Measurements from ENCODE around the gene PRDM16.

PRDM16 gene

DNA sequence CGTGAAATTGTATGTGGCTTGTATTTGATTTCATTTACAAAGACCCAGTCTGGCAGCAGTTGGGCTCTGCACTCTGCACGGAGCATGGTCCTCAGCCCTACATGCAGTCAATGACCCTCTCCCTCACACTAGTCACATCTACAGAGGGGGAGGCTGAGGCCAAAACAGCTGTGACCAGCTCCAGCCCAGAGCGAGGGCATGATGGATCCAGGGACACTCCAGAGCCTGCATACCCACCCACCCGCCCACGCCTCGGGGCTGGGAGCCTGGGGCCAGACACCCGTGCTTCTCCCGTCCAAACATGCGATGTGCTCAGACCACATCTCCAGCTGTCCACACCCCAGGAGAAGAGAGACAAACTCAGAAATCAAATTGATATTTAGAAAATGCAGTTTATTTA is 14.0 kb upstream of the PRDM16 start:
- Histone ChIP-seq H3K4me3 (ENCODE audit: low read length) (no peak overlapping the region), H3K27ac (ENCODE audit: low read length) (no peak overlapping the region), H3K27me3 (ENCODE audit: control insufficient read depth, insufficient read depth, low read length) (no peaks in the 10 kb centered on the region), H3K9me3 (ENCODE audit: control insufficient read depth, insufficient read depth, low read length) (peaks cover 25% of the 10 kb centered on the region), H3K36me3 (ENCODE audit: control insufficient read depth, insufficient read depth, low read length) (no peaks in the 10 kb centered on the region), H3K4me1 (ENCODE audit: control insufficient read depth, insufficient read depth, low read length) (no peaks in the 10 kb centered on the region)
- WGBS (ENCODE audit: insufficient coverage, insufficient read length) = no CpG with 5 or more reads among the region's 9 CpGs
- DNase-seq (ENCODE audit: low read depth, low spot score) = no peak

DNA sequence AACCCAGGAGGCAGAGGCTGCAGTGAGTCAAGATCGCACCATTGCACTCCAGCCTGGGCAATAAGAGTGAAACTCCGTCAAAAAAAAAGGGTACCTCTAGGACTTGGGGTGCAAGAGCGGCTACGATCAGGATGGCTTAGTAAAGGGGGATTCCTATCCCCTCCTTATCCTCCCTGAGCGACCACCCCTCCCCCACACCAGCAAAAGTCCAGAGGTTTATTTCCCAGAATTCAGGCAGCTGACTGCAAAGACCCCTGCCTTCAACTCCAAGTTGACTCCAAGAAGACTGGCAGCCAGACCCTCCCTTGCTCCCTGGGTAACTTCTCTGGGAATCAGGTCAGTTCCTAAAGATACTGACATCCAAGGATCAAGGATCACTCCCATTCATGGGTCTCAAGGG is 12.4 kb upstream of the PRDM16 start:
- WGBS (ENCODE audit: insufficient coverage, insufficient read length) = no CpG with 5 or more reads among the region's 5 CpGs

GRCh38 chr1:3058263-3059030 is 10.6 kb upstream of the PRDM16 start:
- DNase-seq (ENCODE audit: low read depth, low spot score) = no peak
- Histone ChIP-seq H3K9me3 (ENCODE audit: control insufficient read depth, insufficient read depth, low read length) (peaks cover 8% of the 10 kb centered on the region), H3K4me1 (ENCODE audit: control insufficient read depth, insufficient read depth, low read length) (no peaks in the 10 kb centered on the region), H3K4me3 (ENCODE audit: low read length) (no peak overlapping the region), H3K36me3 (ENCODE audit: control insufficient read depth, insufficient read depth, low read length) (no peaks in the 10 kb centered on the region), H3K27ac (ENCODE audit: low read length) (no peak overlapping the region), H3K27me3 (ENCODE audit: control insufficient read depth, insufficient read depth, low read length) (peaks cover 10% of the 10 kb centered on the region)
- no CpG with 5 or more reads among the region's 10 CpGs for WGBS (ENCODE audit: insufficient coverage, insufficient read length)

More for the DNA sequence above, 12.4 kb upstream of the PRDM16 start:
- peaks cover 17% of the 10 kb centered on the region for H3K9me3 ChIP-seq (ENCODE audit: control insufficient read depth, insufficient read depth, low read length)
- H3K27me3 ChIP-seq (ENCODE audit: control insufficient read depth, insufficient read depth, low read length) = peaks cover 1% of the 10 kb centered on the region; the same call in 1 of the 2 replicates
- H3K27ac ChIP-seq (ENCODE audit: low read length) = no peak overlapping the region
- H3K36me3 ChIP-seq (ENCODE audit: control insufficient read depth, insufficient read depth, low read length) = no peaks in the 10 kb centered on the region
- no peak for DNase-seq (ENCODE audit: low read depth, low spot score)
- H3K4me1 ChIP-seq (ENCODE audit: control insufficient read depth, insufficient read depth, low read length) = no peaks in the 10 kb centered on the region
- no peak overlapping the region for H3K4me3 ChIP-seq (ENCODE audit: low read length)

DNA sequence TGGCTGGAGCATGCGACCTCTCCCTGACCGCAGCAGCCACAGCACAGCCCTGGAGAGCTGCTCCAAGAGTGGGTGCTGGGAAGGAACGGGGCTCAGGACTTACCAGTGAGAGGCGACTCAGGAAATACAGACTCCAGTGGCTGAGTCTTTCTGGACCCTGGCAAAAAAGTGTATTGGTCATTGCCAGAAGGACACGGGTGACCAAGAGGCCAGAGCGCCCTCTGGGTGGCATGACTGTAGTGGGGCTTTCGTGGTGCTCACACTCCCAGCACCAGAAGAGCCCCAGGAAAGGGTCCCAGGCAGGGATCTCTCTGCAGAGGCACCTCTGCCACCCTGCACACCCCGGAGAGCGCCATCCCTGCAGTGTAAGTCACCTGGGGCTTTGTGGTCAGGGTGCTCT is 8.9 kb upstream of the PRDM16 start:
- Histone ChIP-seq H3K27ac (ENCODE audit: low read length) (no peak overlapping the region), H3K4me1 (ENCODE audit: control insufficient read depth, insufficient read depth, low read length) (no peaks in the 10 kb centered on the region), H3K9me3 (ENCODE audit: control insufficient read depth, insufficient read depth, low read length) (peaks cover 2% of the 10 kb centered on the region), H3K4me3 (ENCODE audit: low read length) (no peak overlapping the region), H3K27me3 (ENCODE audit: control insufficient read depth, insufficient read depth, low read length) (peaks cover 25% of the 10 kb centered on the region), H3K36me3 (ENCODE audit: control insufficient read depth, insufficient read depth, low read length) (no peaks in the 10 kb centered on the region; the same call in 1 of the 2 replicates)
- WGBS (ENCODE audit: insufficient coverage, insufficient read length) = no CpG with 5 or more reads among the region's 9 CpGs
- DNase-seq (ENCODE audit: low read depth, low spot score) = no peak

- Histone ChIP-seq H3K27me3 (ENCODE audit: control insufficient read depth, insufficient read depth, low read length) (peaks cover 28% of the 10 kb centered on the region), H3K4me1 (ENCODE audit: control insufficient read depth, insufficient read depth, low read length) (no peaks in the 10 kb centered on the region), H3K4me3 (ENCODE audit: low read length) (no peak overlapping the region), H3K9me3 (ENCODE audit: control insufficient read depth, insufficient read depth, low read length) (peaks cover 2% of the 10 kb centered on the region), H3K36me3 (ENCODE audit: control insufficient read depth, insufficient read depth, low read length) (no peaks in the 10 kb centered on the region; the same call in 1 of the 2 replicates), H3K27ac (ENCODE audit: low read length) (no peak overlapping the region)
- DNase-seq (ENCODE audit: low read depth, low spot score) = no peak
- no CpG with 5 or more reads among the region's 15 CpGs for WGBS (ENCODE audit: insufficient coverage, insufficient read length)
These were observed 8.1 kb upstream of the PRDM16 start for GRCh38 chr1:3060601-3061551.

- Histone ChIP-seq H3K36me3 (ENCODE audit: control insufficient read depth, insufficient read depth, low read length) (no peaks in the 10 kb centered on the region; the same call in 1 of the 2 replicates), H3K4me1 (ENCODE audit: control insufficient read depth, insufficient read depth, low read length) (no peaks in the 10 kb centered on the region), H3K4me3 (ENCODE audit: low read length) (no peak overlapping the region), H3K27me3 (ENCODE audit: control insufficient read depth, insufficient read depth, low read length) (peaks cover 34% of the 10 kb centered on the region), H3K9me3 (ENCODE audit: control insufficient read depth, insufficient read depth, low read length) (peaks cover 2% of the 10 kb centered on the region; the same call in 1 of the 2 replicates), H3K27ac (ENCODE audit: low read length) (no peak overlapping the region)
- no peak for DNase-seq (ENCODE audit: low read depth, low spot score)
- WGBS (ENCODE audit: insufficient coverage, insufficient read length) = no CpG with 5 or more reads among the region's 5 CpGs
These were observed 7.4 kb upstream of the PRDM16 start for GRCh38 chr1:3061566-3061965.

DNA sequence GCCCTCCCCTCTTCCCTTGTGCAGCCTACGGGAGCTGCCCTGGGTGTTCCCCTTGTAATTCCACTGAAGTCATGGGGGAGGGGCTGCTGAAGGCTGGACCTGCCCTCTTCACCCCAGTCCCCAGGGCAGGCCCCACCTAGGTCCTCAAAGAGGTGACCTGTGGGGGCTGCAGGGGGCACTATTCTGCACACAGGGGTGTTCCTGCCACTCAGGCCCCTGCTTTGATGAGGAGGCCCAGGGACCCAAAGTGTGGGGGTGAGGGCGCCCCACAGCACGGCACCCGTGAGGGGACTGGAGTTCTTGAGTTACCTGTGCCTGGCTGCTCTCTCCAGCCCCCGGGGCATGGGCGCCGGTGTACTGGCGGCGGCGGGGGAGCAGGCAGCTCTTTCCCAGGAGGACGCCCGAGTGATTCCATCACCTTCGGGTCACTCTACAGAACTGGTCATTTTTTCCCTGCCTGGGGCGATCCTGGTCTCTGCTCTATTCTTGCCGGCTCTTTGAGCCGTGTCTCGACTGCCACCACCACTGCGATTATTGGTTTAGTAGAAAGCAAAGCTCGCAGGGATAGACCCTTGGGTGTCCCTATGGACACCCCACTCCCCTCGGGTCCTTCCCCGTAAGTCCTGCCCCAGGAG is 6.9 kb upstream of the PRDM16 start:
- WGBS (ENCODE audit: insufficient coverage, insufficient read length) = no CpG with 5 or more reads among the region's 21 CpGs
- no peak for DNase-seq (ENCODE audit: low read depth, low spot score)
- no peaks in the 10 kb centered on the region for H3K4me1 ChIP-seq (ENCODE audit: control insufficient read depth, insufficient read depth, low read length)
- H3K9me3 ChIP-seq (ENCODE audit: control insufficient read depth, insufficient read depth, low read length) = peaks cover 2% of the 10 kb centered on the region; the same call in 1 of the 2 replicates
- peaks cover 39% of the 10 kb centered on the region for H3K27me3 ChIP-seq (ENCODE audit: control insufficient read depth, insufficient read depth, low read length)
- no peak overlapping the region for H3K4me3 ChIP-seq (ENCODE audit: low read length)
- H3K36me3 ChIP-seq (ENCODE audit: control insufficient read depth, insufficient read depth, low read length) = no peaks in the 10 kb centered on the region; the same call in 1 of the 2 replicates
- H3K27ac ChIP-seq (ENCODE audit: low read length) = no peak overlapping the region

DNA sequence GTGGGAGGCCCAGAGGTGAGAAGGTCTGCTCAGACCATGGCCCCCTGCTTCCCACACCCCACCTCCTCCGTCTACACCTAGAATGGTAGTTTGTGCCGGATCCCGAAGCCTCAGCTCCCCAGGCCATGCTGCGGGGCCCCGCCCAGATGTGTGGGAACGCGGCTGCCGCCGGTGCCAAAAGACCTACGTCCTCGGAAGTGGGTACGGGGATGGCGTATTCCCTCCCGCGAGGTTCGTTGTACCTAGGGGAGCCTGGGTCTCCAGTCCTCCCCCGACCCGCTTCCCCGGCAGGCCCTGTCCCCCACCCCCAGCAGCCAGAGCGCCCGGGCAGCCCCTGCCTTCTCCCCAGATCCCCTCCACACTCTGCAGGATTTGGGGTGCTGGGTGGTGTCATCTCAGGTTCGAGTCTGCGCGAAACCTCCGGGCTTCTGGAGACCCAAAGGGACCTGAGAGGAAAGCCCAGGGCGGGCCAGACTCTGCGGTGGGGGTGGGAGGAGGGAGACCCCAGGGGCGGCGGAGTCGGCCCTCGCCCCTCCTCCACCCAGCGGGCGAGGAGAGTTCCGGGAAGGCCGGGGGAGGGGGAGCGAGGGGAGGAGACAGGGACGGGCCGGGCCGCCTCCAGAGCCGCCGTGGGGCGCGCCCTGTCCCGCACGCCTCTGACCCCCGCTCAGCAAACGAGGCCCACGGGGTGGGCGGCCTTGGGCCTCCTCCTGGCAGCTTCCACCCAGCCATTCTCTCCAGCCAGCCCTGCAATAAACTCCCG is 6.2 kb upstream of the PRDM16 start:
- Histone ChIP-seq H3K9me3 (ENCODE audit: control insufficient read depth, insufficient read depth, low read length) (peaks cover 2% of the 10 kb centered on the region; the same call in 1 of the 2 replicates), H3K27ac (ENCODE audit: low read length) (no peak overlapping the region), H3K36me3 (ENCODE audit: control insufficient read depth, insufficient read depth, low read length) (no peaks in the 10 kb centered on the region; the same call in 1 of the 2 replicates), H3K4me1 (ENCODE audit: control insufficient read depth, insufficient read depth, low read length) (no peaks in the 10 kb centered on the region), H3K27me3 (ENCODE audit: control insufficient read depth, insufficient read depth, low read length) (peaks cover 46% of the 10 kb centered on the region), H3K4me3 (ENCODE audit: low read length) (no peak overlapping the region; the same call in 1 of the 2 replicates)
- WGBS (ENCODE audit: insufficient coverage, insufficient read length) = no CpG with 5 or more reads among the region's 50 CpGs
- DNase-seq (ENCODE audit: low read depth, low spot score) = no peak

DNA sequence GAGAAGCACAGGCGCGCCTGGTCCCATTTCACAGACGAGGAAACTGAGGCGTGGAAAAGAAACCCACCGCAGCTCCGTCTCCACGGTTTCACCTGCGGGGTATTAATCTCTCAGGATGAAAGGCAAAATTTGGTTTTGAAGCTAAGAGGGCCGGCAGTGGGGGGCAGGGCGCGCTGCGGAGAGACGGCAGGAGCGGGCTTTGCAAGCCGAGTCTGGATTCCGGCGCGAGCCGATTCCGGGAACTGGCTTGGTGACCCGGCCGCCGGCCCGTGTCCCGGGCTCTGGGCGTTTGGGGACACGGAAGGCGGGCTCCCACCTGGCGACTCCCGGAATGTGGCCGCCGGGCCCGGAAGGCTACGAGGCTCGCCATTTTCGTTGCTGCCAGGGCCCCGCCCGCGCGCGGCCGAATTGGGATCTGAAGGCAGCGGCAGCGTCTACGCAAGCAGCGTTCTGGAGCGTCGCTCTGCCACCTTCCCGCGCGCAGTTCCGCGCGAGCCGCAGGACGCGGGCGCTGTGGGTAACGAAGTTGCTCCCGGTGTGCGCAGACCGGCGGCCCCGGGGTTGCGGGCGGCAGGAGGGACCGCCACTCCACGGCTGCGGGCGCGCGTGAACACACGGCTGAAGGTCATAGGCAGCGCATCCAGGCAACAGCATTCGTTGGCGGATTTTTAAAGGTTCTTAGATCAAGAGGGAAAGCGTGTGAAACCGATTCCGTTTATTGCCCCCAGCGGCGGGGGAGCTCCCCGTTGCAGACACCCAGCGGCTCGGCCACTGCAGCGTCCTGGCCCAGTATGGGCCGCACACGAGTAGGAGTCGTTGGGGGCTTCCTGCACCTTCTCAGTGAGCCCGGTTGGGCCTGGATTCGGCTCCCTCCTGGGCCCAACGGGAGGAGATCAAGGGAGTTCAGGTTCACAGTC is 5.4 kb upstream of the PRDM16 start:
- H3K27me3 ChIP-seq (ENCODE audit: control insufficient read depth, insufficient read depth, low read length) = peaks cover 52% of the 10 kb centered on the region
- no peak overlapping the region; the same call in 1 of the 2 replicates for H3K4me3 ChIP-seq (ENCODE audit: low read length)
- no CpG with 5 or more reads among the region's 91 CpGs for WGBS (ENCODE audit: insufficient coverage, insufficient read length)
- peaks cover 2% of the 10 kb centered on the region; the same call in 1 of the 2 replicates for H3K4me1 ChIP-seq (ENCODE audit: control insufficient read depth, insufficient read depth, low read length)
- no peak overlapping the region for H3K27ac ChIP-seq (ENCODE audit: low read length)
- no peaks in the 10 kb centered on the region; the same call in 1 of the 2 replicates for H3K36me3 ChIP-seq (ENCODE audit: control insufficient read depth, insufficient read depth, low read length)
- H3K9me3 ChIP-seq (ENCODE audit: control insufficient read depth, insufficient read depth, low read length) = peaks cover 2% of the 10 kb centered on the region; the same call in 1 of the 2 replicates
- no peak for DNase-seq (ENCODE audit: low read depth, low spot score)

Data from iPS DF 6.9 (cell line).